ENCODE data around the gene SNX2. TPM values are rescaled to one million over a fixed set of nuclear protein-coding genes. Genes with fewer than 3 reads are reported as not detected.
A peak's percentile ranks its signal among the peaks of the same experiment; 100 is the strongest.

The SNX2 gene
- total and polyA plus RNA-seq, 4 donors = 30.9 to 102 (median 72.0) TPM

DNA sequence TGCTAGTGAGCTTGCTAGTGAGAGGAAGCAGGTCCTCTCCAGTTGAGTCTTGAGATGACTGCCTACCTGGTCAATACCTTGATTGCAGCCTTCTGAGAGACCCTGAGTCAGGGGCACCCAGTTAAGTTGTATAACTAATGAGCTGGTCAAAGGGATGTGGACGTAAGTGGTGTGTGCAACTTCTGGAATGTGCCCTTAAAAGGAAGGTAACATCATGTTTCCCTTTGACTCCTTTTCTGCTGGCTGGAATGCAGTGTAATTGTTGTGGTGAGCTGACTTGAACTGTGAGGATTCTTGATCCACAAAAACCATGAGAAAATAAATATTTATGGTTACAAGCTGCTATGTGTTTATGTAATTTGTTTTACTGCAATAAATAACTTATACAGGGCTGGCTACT is 2.4 kb upstream of the SNX2 start:
- WGBS, 2 donors = 59 to 79% methylated on average over 1 of the region's 1 CpG
- H3K27ac ChIP-seq (ENCODE audit: low read depth in 1 of 2, low read length in 1 of 2) = no peak overlapping the region
- H3K27me3 ChIP-seq (ENCODE audit: control insufficient read depth in 3 of 3, insufficient read depth in 3 of 3, low read length in 2 of 3) = no peaks in the 10 kb centered on the region

GRCh38 chr5:122773619-122774018 is 1.3 kb upstream of the SNX2 start:
- peaks cover 0 to 2% (median 0%) of the 10 kb centered on the region in 4 donors for H3K9me3 ChIP-seq (ENCODE audit: control insufficient read depth in 4 of 4, insufficient read depth in 3 of 4, low read length in 3 of 4)
- TF ChIP-seq, protein P1, sequence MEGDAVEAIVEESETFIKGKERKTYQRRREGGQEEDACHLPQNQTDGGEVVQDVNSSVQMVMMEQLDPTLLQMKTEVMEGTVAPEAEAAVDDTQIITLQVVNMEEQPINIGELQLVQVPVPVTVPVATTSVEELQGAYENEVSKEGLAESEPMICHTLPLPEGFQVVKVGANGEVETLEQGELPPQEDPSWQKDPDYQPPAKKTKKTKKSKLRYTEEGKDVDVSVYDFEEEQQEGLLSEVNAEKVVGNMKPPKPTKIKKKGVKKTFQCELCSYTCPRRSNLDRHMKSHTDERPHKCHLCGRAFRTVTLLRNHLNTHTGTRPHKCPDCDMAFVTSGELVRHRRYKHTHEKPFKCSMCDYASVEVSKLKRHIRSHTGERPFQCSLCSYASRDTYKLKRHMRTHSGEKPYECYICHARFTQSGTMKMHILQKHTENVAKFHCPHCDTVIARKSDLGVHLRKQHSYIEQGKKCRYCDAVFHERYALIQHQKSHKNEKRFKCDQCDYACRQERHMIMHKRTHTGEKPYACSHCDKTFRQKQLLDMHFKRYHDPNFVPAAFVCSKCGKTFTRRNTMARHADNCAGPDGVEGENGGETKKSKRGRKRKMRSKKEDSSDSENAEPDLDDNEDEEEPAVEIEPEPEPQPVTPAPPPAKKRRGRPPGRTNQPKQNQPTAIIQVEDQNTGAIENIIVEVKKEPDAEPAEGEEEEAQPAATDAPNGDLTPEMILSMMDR (IDR thresholded peaks at IDR 0.05; ENCODE audit: control extremely low read depth, extremely low read depth) = no peak
- H3K36me3 ChIP-seq (ENCODE audit: control insufficient read depth in 4 of 4, insufficient read depth in 4 of 4, low read length in 4 of 4) = peaks cover 0 to 3% (median 0%) of the 10 kb centered on the region in 4 donors
- H3K4me3 ChIP-seq = no peak overlapping the region
- WGBS, 2 donors = 41 to 47% methylated on average over 3 of the region's 3 CpGs
- no peak overlapping the region for H3K9ac ChIP-seq (ENCODE audit: insufficient read depth in 1 of 2, low read length in 2 of 2)
- H3K27me3 ChIP-seq (ENCODE audit: control insufficient read depth in 3 of 3, insufficient read depth in 3 of 3, low read length in 2 of 3) = no peaks in the 10 kb centered on the region
- ATAC-seq (ENCODE audit: insufficient read depth, low FRiP score) = no peak
- DNase-seq = no peak
- H3K4me1 ChIP-seq (ENCODE audit: control insufficient read depth in 5 of 5, insufficient read depth in 5 of 5, low read length in 5 of 5) = peaks cover 0 to 14% (median 7%) of the 10 kb centered on the region in 5 donors
- no peak overlapping the region for H3K27ac ChIP-seq (ENCODE audit: low read depth in 1 of 2, low read length in 1 of 2)

More for the DNA sequence above, 2.4 kb upstream of the SNX2 start:
- TF ChIP-seq, protein P1 (IDR thresholded peaks at IDR 0.05; ENCODE audit: control extremely low read depth, extremely low read depth) = no peak
- ATAC-seq (ENCODE audit: insufficient read depth, low FRiP score) (no peak), DNase-seq (no peak)
- no peak overlapping the region for H3K9ac ChIP-seq (ENCODE audit: insufficient read depth in 1 of 2, low read length in 2 of 2)
- H3K36me3 ChIP-seq (ENCODE audit: control insufficient read depth in 4 of 4, insufficient read depth in 4 of 4, low read length in 4 of 4) = peaks cover 0 to 3% (median 0%) of the 10 kb centered on the region in 4 donors
- peaks cover 0 to 14% (median 7%) of the 10 kb centered on the region in 5 donors for H3K4me1 ChIP-seq (ENCODE audit: control insufficient read depth in 5 of 5, insufficient read depth in 5 of 5, low read length in 5 of 5)
- H3K9me3 ChIP-seq (ENCODE audit: control insufficient read depth in 4 of 4, insufficient read depth in 3 of 4, low read length in 3 of 4) = peaks cover 0 to 2% (median 0%) of the 10 kb centered on the region in 4 donors
- no peak overlapping the region for H3K4me3 ChIP-seq

- Histone ChIP-seq H3K9me3 (ENCODE audit: control insufficient read depth in 4 of 4, insufficient read depth in 3 of 4, low read length in 3 of 4) (peaks cover 0 to 2% (median 0%) of the 10 kb centered on the region in 4 donors), H3K27me3 (ENCODE audit: control insufficient read depth in 3 of 3, insufficient read depth in 3 of 3, low read length in 2 of 3) (no peaks in the 10 kb centered on the region), H3K4me1 (ENCODE audit: control insufficient read depth in 5 of 5, insufficient read depth in 5 of 5, low read length in 5 of 5) (peaks cover 0 to 14% (median 7%) of the 10 kb centered on the region in 5 donors), H3K36me3 (ENCODE audit: control insufficient read depth in 4 of 4, insufficient read depth in 4 of 4, low read length in 4 of 4) (peaks cover 0 to 3% (median 0%) of the 10 kb centered on the region in 4 donors), H3K9ac (ENCODE audit: insufficient read depth in 1 of 2, low read length in 2 of 2) (peak overlapping the region in 1 of 2 donors; percentile 43), H3K4me3 (no peak overlapping the region), H3K27ac (ENCODE audit: low read depth in 1 of 2, low read length in 1 of 2) (peak overlapping the region; percentile 60 to 69)
- ATAC-seq (ENCODE audit: insufficient read depth, low FRiP score) = no peak
- TF ChIP-seq, protein P1 (IDR thresholded peaks at IDR 0.05; ENCODE audit: control extremely low read depth, extremely low read depth) = no peak
- WGBS, 2 donors = 14 to 25% methylated on average over 8 of the region's 8 CpGs
- DNase-seq = no peak
Observed at GRCh38 chr5:122774519-122774860, 390 bp upstream of the SNX2 start.

All from lung (tissue), 12 donors.